Inferior parietal cortex (tissue), 1 donor: Measurements from ENCODE around the gene FOXD1.
"Not testable (repeated sequence)": the region's sequence is repeated elsewhere in the genome, so short reads cannot be mapped to it uniquely, and the experiment has no call there.

Experiments
- DNase-seq: peaks from one replicate; pipeline ENCODE4 v3.0.0-alpha.2; 2016; ENCODE audit errors: extremely low spot score

Gene FOXD1

DNA sequence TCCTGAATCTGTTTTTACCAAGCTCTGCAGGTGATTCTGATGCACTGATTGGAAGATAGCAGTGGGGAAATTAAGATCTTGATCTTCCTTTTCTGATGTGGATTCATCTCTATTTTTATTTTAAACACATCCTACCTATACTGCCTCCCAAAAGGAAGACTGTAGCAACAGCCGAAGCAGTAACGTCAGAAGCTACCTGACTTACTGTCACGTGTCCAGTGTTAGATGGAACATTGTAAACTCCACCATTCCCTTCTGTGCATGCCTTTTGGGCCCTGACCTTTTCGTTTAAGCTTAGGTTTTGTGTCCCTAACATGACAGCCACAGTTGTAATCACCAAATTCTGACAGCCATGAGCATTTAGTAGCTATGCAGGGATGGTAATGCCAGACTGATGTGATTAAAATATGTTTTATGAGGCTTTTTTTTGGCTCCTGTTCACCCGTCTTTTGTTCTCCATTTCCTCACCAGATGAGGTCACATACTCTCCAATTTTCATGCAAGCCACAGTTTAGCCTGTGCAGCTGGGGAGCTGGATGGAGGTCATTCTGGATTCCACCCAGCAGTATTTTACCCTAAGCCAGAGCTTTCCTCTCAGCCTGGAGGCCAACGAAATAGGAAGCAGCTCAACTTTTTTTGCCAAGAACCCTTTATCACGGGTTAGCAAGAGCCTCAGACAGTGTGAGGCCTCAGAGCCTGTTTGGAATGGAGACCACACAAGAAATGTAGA is 15.6 kb upstream of the FOXD1 start:
- no peak for DNase-seq

DNA sequence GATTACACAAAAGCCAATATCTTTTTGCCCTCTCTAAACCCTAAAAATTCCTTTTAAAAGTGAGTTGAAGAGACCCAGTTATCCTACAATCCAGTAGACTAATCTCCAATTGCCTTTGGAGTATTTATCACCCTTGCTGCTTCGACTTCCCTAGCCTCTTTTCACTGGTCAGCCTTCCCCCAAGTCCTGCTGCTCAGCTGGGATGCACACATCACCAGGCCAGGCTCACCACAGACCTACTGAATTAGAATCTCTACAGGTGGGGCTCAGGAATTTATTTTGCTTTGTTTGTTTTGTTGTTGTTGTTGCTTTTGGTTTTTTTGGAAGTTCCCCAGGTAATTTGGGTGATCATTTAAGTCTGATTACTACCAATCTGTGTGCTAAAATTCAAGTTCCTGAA is 11.6 kb upstream of the FOXD1 start:
- no peak for DNase-seq

DNA sequence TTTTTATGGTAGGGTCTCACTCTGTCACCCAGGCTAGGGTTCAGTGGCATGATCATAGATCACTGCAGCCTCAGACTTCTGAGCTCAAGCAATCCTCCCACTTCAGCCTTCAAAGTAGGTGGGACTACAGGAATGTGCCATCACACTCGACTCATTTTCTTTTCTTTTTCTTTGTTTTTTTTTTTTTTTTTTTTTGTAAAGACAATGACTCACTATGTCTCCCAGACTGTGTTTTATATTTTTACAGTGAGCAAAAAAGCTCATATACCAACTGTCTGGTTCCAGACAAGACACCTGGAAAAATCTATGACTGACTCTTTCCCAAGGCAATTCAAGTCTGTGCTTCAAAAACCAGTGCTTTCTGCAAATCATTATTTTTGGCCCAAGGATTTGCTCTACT is 10.8 kb upstream of the FOXD1 start:
- no peak for DNase-seq

DNA sequence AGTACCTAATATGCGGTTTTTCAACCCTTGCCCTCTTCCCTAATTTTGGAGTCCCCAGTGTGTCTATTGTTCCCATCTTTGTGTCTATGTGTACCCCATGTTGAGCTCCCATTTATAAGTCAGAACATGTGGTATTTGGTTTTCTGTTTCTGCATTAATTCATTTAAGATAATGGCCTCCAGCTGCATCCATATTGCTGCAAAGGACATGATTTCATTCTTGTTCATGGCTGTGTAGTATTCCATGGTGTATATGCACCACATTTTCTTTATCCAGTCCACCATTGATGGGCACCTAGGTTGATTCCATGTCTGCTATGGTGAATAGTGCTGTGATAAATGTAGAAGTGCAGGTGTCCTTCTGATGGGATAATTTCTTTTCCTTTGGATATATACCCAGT is 7.9 kb upstream of the FOXD1 start:
- DNase-seq = not testable (repeated sequence)

DNA sequence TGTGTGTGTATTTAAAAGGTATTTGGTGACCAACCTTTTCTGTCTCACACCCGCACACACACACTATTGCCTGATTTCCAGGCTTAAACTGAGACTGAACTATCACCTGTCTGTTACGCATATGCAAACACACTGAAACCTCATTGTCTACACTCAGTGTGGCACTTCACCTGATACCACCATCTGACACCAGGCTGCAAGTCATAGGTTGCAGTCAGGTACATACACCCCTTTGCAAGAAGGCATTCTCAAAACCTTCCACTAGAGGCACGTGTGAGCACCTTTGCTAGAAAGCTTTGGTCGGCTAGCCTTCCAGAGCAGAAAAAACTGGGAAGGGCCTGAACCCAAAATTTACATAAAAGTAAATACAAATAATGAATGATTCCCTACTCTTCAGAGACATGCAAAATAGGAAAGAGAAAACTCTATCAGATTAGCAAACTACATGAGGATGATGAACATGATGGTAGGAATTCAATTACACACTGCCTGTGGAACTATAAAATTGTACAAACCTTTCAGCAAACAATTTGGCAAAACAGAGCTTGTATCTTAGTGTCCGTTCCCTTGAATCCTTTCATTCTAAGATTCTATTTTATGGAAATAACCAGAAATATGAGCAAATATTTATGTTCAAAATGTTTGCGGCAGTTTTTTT is 5.9 kb upstream of the FOXD1 start:
- DNase-seq = peak; percentile 49

DNA sequence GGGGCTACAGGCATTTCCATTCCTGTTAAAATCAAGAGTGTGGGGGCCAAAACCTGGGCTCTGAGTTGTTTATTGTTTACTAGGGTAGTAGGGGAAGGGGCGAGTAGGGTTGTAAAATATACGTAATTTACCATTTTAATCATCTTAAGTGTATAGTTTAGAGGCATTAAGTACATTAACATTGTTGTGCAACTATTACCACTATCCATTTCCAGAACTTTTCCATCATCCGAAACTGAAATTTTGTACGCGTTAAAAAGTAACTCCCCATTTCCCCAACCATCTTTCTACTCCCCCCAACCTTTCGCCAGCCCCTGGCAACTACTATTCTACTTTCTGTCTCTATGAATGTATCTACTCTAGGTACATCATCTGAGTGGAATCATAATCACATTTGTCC is 3.6 kb upstream of the FOXD1 start:
- no peak for DNase-seq

DNA sequence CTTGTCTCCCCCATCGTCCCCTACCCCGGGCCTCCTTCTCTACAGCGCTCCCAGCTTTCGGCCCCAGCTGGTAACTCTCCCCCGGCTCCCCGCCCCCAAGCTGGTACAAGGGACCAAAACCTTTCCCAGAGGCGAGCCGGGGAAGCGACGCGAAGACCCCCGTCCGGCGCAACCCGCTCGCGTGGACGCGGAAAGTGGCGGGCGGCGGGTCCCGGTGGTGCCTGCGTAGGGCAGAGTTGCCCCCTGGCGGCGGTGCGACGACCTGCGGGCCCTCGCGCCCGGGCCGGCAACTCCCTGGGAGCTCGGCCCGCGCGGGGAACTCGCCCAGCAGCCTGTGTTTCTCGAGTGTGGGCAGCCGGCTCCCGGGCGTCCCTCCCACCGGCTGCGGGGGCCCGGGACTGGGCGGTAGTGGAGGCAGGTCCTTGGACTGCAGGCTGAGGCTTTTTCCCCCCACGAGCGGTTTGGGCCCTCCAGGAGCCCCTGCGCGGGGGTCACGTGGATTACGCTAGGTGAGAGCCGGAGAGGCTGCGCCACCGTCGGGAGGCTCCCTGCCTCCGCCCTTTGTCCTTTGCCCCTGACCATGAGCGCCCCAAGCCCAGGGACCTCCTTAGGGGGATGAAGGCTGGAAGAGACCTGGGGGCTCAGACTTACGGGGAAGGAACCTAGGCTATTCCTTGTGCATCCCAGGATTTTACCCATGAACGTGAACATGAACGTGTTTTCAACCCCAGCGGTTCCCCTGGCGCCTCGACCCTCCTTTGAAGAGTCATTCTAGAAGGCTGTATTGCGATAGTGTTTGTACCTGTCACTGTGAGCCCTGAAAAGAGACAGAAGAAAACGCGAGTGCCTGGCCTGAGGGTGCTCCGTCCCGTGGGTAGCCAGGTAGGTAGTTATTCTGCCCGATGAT is 2.9 kb upstream of the FOXD1 start:
- DNase-seq = no peak

DNA sequence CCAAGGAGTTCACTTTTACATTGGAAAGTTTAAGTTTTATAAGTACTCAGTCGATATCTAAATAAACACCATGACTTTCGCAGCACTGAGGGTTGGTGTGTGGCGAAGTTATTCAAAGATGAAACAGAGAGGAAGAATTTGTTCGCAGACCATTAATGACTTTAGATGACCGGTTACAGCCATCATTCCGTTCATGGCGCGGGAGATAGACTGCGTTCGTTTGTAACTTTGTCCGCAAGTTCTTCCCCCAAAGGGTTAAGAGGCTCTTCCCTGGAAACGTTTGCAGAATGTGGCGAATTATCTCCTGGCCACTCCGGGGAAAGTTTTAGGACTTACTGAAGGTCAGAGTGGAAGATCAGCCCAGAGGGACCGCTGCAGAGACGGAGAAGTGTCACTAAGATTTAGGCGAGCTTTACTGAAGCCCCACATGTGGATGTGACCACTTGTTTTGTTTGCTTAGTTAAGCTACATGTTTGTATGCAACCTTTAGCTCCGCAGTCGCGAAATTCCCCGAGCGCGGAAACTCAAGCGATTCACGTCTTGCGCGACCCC is 2.2 kb upstream of the FOXD1 start:
- no peak for DNase-seq

DNA sequence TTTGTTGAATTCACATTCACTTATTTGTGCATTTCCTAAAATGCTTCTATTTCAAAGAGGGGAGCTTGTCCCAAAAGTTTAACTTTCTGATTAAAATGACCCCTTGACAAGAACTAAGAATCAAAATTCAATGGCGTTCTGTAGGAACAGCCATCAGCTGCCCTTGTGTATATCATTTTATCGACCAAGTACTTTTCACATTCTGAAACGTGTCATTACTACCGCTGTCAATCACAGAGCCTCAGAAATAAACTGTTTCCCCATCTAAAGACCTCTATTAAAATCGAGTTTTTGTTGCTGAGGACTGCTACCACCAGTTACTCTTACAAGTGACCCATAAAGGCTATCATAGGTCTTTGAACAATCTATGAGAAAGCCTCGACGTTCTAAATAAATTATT is 1.6 kb upstream of the FOXD1 start:
- DNase-seq = no peak

DNA sequence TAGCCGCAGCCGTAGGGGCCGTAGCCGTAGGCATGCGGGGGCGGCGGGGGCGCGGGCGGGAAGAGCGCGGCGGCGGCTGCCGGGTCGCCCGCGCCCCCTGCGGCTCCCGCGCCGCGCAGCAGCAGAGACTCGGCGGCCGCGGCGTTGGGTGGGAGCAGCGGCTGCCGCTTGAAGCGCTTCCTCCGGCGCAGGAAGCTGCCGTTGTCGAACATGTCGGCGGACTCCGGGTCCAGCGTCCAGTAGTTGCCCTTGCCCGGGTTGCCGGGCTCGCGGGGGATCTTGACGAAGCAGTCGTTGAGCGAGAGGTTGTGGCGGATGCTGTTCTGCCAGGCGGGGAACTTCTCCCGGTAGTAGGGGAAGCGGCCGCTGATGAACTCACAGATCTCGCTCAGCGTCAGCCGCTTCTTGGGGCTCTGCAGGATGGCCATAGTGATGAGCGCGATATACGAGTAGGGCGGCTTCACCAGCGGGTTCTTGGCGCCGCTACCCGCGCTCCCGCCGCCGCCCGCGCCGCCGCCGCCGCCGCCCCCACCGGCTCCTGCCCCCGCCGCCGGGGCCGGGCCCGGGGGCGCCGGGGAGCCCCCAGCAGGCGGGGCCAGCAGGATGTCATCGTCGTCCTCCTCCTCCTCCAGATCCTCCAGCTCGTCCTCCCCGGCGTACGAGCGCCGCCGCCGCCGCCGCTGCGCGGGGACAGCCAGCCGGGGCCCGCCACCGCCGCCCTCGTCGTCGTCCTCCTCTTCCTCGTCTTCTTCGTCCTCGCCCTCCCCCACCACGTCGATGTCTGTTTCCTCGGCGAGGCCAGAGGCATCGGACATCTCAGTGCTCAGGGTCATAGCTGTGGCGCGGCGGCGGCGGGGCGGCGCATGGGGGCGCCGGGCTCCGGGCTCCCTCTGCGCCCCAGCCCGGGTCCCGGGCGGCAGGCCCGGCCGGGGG is 781 bp downstream of the FOXD1 start:
- DNase-seq = no peak

DNA sequence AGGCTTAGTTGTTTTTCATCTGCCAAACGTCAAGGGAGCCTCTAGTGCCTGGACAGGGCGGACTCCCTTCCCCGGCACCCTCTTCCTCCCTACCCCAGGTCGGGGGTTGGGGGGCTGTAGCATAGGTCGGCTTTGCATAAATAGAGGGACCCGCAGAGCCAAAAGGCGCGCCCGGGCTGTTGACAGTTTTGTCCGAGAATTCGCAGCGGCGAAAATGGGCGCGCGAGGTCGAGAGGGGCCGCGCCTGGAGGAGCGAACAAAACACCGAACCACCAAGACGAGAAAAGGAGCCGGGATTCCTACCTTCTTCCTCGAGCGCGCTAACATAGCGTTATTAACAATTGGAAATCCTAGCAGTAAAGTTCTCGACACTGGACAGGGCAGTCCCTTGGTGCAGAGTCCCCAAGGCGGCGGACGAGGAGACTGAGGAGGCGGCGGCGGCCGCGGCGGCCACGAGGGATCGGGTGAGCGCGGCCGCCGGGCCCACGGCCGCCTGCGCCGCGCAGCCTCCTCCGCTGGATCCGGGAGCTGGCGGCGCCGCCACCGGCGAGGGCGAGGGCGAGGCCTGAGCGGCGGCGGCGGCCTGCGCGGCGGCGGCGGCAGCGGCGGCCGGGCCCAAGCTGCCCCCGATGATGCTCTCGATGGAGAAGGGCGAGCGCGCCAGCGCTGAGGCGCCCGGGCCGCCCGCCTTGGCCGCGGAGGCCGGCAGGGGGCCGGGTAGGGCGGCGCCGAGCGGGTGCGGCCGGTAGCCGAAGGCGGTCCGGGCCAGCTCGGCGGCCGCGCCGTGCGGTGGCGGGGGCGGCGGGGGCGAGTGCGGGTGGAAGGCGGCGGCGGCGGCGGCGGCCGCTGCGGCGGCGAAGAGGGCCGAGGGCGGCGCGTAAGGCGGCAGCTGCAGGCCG is 1.7 kb downstream of the FOXD1 start:
- DNase-seq = no peak

DNA sequence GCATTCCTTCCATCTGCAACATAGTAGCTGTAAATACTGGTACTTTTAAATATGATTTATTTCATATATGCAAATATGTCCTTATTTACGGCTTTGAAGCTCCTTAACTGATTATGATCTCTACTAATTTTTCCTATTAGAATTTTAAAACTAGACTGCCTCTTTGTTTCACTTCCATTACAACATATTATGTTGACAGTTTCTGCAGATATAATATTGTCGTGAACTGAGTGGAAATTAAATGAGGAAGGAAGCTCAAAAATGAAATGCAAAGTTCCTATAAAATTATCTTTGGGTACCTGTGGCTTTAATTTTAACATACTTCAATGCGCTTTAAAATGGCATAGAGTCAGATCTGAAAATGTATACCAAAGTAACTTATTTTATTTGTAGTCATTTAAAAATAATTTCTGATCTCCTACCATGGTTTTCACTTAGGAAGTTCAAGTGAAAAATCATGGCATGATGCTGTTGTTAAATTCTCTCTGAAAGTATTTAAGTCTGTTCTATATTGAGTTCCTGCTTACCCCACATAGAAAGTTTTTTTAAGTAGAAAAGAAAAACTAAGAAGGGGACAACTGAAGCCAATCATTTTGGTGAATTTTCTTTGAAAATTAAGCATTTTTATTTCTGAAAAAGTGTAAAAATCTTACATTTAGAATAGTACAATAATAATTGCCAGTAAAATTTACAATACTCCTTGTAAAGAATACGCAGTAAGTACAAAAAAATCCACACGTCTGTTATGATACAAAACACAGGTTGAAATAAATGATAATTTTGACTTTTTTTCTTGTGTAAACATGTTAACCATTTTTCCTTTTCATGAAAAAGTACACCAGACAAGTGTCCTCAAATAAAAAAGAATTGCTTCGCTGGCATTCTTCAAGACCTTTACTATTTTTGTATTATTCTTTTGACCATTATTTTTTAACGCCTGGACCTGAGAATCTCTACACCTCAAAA is 2.6 kb downstream of the FOXD1 start:
- DNase-seq = no peak

DNA sequence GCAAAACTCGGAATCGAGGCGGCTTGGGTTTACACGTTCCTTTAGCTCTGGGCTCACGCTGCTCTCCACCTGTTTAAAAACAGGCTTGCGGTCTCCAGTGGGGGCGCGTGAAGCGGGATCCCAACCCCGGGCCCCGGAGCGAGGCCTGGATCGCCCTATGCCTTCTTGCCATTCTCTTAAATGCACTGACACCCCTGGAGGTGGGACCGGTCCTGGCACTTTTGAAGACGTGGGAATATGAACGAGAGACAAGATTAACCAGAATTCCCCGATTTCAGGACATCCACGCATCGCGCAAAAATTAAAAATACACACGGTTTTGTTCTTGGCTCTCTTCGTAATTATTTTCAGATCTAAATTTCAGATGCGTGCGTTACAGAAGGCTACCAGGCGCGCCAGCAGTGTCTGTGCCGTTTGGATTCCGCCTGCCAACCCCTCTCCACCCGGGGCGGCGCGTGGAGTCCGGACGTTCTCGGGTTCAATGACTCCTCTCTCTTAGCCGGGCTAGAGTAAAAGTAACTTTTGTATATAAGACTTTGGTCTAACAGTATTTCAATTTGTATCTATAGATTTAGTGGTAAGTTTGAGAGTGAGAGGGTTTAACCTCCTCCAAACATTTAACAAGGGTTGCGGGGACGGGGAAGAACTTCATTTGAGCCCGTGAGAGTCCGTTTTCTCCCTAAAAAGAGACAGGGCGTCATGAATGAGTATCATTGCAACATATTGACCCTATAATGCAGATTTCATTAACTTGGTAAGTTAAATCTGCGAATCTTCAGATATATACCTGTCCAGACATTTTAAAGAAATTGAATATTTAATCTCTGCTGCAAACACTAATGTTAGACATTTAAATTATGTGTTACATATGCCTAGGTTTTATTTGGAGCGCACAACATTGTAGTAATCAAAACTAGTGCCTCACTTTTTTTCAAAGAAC is 3.8 kb downstream of the FOXD1 start:
- no peak for DNase-seq

DNA sequence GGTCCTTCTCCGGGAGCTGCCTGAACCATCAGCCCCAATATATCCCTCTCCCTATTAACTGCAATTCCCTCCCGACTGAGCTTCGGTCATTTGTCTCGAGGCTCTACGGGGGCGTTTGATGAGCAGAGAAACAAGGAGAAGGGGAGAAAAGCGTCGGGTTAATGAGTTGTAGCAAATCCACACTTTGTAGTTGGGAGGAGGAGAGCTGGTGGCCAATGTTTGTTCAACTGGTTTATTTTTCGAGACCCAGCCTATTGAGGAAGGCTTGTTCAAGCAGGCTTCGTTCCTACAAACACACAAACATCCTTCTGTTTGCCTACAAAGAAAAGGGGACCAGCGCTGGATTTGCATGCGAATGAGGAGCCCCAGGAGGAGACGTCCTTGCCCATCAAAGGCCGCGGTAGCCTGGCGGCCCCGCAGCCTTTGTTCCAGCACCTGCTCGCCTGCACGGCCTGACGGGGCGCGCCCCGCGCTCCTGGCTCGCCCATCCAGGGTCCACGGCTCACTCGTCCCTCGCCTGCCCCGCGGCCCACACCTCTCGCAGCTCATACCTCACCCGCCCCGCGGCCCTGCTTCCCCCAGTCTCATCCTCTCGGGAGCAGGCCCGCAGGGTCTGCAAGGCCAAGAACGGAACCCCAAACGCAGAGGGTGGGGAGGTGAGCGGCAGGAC is 4.6 kb downstream of the FOXD1 start:
- DNase-seq = no peak

DNA sequence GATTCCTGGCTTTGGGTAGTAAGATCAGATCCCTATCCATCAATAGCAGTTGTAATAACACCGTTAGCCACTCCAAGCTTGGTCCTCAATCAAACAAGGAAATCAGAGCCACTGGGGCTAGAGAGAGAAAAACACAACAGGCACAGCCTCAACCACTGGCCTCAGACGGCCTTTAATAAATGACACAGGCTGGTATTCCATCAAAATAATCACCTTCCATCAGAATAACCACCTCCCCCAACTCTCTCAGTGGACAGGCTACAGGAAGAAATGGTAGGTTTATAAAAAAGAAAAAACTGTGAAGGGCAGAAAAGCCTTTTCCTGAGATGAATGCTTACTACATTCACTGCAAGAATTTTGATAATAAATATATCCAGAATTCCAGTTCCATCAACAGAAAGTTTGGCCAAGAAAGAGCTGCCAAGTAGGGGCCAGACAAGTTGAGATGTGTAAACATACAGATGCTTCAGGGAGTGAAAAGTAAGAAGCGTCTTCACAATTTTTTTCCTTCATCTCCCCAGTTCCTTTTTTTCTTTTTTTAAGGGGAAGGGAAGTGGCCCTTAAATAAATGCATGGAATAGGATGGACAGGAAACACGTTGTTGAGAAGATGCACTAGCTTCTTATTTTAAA is 5.5 kb downstream of the FOXD1 start:
- DNase-seq = no peak

DNA sequence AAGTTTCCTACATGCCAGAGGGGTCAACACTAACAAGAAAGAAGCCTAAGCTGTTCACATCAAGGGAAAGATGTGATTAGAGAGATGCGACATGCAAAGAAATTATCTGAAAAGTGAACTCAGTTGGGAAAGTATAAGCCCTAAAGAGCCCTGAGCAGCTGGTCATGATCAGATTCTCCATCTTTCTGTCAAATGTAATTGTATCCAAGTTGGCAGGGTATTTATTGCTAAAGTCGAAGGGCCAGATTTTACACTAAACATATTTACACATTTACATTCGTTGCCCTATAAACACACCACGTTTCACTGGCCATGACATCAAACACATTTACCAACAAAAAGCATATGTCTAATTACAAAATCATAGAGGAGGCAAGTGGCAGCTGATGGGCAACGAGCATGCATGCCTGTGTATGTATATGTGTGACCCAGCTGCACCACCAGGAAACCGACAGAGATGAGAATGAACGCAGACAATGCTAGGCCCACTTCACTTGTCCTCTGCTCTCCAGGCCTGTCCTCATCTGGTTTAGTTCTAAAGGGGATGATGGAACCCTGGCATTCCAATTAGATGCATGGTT is 6.3 kb downstream of the FOXD1 start:
- no peak for DNase-seq
